Loucy (cell line): ENCODE data around the gene ARL3.

Experiments
- CTCF ChIP-seq: fragments of 200-600 bp; sonication (generic); conservative IDR thresholded peaks from 2 replicates; pipeline ENCODE4 v1.5.1; 2014; ENCODE audit warnings: mild to moderate bottlenecking, antibody characterized with exemption, low read length
- EZH2phosphoT487 ChIP-seq: fragments of 200-600 bp; IDR thresholded peaks from 2 replicates; pipeline ENCODE4 v1.6.1; 2018; ENCODE audit warnings: antibody characterized with exemption, mild to moderate bottlenecking, moderate library complexity, borderline replicate concordance

GRCh38 chr10:102761981-102762380 lies 47.8 kb upstream of the ARL3 start:
- TF ChIP-seq EZH2phosphoT487 (no peak), CTCF (no peak)
